ENCODE data around the gene MDFI. TPM values are rescaled to one million over a fixed set of nuclear protein-coding genes. Genes with fewer than 3 reads are reported as not detected.

Gene MDFI
- total RNA-seq, 1 donor from 2014 or later = 94.5 TPM

GRCh38 chr6:41685641-41686380 lies 47.5 kb downstream of the MDFI start:
- Mint-ChIP-seq H3K4me1 (ENCODE audit: unreplicated experiment) (peaks cover 24% of the 10 kb centered on the region), H3K36me3 (no peaks in the 10 kb centered on the region)

DNA sequence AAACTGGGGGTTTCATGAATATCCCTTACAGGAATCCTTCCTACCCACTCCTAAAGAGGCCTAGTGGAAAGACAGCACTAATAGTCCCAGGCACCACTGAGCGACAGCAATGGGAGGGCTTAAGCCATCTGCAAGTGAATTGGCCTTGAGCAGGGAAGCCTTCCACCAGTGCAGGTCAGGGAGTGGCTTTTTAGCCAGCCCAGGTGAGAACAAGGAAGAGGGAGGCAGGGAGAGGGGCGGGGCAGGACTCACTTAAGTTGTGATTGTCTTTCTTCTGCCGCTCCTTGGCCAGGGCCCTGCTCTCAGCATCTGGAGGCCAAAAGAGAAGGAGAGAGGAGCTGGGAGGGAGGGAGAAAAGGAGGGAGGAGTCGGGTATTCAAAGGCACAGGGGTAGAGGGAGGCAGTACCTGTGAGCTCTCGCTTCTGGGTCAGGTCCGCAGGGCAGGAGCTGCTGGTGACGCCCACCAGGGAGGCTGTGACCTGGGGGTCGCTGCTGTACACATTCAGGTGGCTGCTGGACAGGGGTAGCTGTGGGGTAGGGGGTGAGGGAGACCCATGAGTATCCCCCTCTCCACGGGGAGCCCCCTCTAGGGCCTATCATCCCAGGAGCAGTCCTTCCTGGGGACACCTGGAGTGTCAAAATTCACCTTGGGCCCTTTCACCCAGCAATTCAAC lies 49.4 kb downstream of the MDFI start:
- H3K27ac Mint-ChIP-seq = no peak overlapping the region
- no peaks in the 10 kb centered on the region for H3K36me3 Mint-ChIP-seq
- no peaks in the 10 kb centered on the region for H3K9me3 Mint-ChIP-seq
- peaks cover 19% of the 10 kb centered on the region for H3K27me3 Mint-ChIP-seq
- TF ChIP-seq, protein P1, sequence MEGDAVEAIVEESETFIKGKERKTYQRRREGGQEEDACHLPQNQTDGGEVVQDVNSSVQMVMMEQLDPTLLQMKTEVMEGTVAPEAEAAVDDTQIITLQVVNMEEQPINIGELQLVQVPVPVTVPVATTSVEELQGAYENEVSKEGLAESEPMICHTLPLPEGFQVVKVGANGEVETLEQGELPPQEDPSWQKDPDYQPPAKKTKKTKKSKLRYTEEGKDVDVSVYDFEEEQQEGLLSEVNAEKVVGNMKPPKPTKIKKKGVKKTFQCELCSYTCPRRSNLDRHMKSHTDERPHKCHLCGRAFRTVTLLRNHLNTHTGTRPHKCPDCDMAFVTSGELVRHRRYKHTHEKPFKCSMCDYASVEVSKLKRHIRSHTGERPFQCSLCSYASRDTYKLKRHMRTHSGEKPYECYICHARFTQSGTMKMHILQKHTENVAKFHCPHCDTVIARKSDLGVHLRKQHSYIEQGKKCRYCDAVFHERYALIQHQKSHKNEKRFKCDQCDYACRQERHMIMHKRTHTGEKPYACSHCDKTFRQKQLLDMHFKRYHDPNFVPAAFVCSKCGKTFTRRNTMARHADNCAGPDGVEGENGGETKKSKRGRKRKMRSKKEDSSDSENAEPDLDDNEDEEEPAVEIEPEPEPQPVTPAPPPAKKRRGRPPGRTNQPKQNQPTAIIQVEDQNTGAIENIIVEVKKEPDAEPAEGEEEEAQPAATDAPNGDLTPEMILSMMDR (conservative IDR thresholded peaks at IDR 0.05) = no peak
- H3K4me3 Mint-ChIP-seq = no peak overlapping the region
- peaks cover 17% of the 10 kb centered on the region for H3K4me1 Mint-ChIP-seq (ENCODE audit: unreplicated experiment)
- DNase-seq (ENCODE audit: extremely low spot score, unreplicated experiment) = no peak

More at GRCh38 chr6:41685641-41686380, 47.5 kb downstream of the MDFI start:
- no peak overlapping the region for H3K4me3 Mint-ChIP-seq
- DNase-seq (ENCODE audit: extremely low spot score, unreplicated experiment) = no peak
- TF ChIP-seq, protein P1 (conservative IDR thresholded peaks at IDR 0.05) = no peak
- no peaks in the 10 kb centered on the region for H3K9me3 Mint-ChIP-seq
- H3K27me3 Mint-ChIP-seq = peaks cover 10% of the 10 kb centered on the region
- no peak overlapping the region for H3K27ac Mint-ChIP-seq

DNA sequence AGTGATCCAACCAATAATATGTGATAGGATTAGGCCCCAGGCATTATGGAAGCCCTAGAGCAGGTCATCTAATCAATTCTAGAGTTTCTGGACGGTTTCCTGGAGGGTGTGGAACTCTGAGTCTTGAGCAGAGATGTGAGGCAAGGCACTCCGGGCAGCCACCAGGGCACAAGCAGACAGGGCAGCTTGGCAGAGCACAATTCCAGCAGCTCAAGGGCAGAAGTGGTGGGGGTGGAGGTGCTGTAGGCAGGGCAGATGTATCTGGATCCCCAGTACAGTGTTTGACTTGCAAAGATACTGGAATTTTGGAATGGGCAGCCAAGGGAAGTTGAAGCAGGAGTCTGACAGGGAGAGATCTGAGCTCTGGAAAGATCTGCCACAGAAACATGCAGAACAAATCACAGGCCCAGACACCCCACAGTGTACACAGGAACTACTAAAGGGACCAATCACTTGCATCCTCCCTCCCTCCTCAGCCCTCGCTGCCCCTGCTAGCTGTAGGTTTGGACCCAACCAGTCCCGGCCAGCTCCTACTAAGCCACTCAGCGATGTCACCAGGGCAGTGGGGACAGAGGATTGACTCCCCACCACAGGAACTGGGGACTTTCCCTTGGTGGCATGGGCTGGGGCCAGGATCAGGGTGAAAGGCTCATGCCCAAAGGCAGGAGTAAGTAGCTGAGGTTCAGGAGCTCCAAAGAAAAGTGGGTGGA lies 50.1 kb downstream of the MDFI start:
- DNase-seq (ENCODE audit: extremely low spot score, unreplicated experiment) = no peak
- TF ChIP-seq, protein P1 (conservative IDR thresholded peaks at IDR 0.05) = no peak
- Mint-ChIP-seq H3K27ac (peak overlapping the region; percentile 17), H3K4me1 (ENCODE audit: unreplicated experiment) (peaks cover 15% of the 10 kb centered on the region), H3K36me3 (no peaks in the 10 kb centered on the region), H3K9me3 (no peaks in the 10 kb centered on the region), H3K4me3 (no peak overlapping the region), H3K27me3 (peaks cover 19% of the 10 kb centered on the region)

- Mint-ChIP-seq H3K9me3 (no peaks in the 10 kb centered on the region), H3K27ac (no peak overlapping the region), H3K27me3 (peaks cover 19% of the 10 kb centered on the region), H3K4me3 (no peak overlapping the region), H3K36me3 (no peaks in the 10 kb centered on the region), H3K4me1 (ENCODE audit: unreplicated experiment) (peaks cover 10% of the 10 kb centered on the region)
- TF ChIP-seq, protein P1 (conservative IDR thresholded peaks at IDR 0.05) = no peak
- DNase-seq (ENCODE audit: extremely low spot score, unreplicated experiment) = no peak
These were observed 51.1 kb downstream of the MDFI start for GRCh38 chr6:41689171-41690008.
